ENCODE data around the gene DNAJC27.

DNAJC27 gene

GRCh38 chr2:24930768-24931167 is 41.0 kb downstream of the DNAJC27 start:
- H3K4me3 ChIP-seq: no peak overlapping the region
- H3K27ac ChIP-seq: no peak overlapping the region

GRCh38 chr2:24929230-24929629 is 42.5 kb downstream of the DNAJC27 start:
- Histone ChIP-seq H3K4me3 (no peak overlapping the region), H3K27ac (no peak overlapping the region)

GRCh38 chr2:24928036-24928435 is 43.7 kb downstream of the DNAJC27 start:
- Histone ChIP-seq H3K27ac (peak overlapping the region in 1 of 21 experiments; percentile 51), H3K4me3 (no peak overlapping the region)

GRCh38 chr2:24926602-24927252 is 45.0 kb downstream of the DNAJC27 start:
- H3K4me3 ChIP-seq: peak overlapping the region in 6 of 7 experiments; percentile 0 to 14 (median 10)

GRCh38 chr2:24926220-24926601 is 45.5 kb downstream of the DNAJC27 start:
- peak overlapping the region in 5 of 7 experiments; percentile 0 to 14 (median 10) for H3K4me3 ChIP-seq
- H3K27ac ChIP-seq: peak overlapping the region in 13 of 21 experiments; percentile 9 to 82 (median 63)

More at GRCh38 chr2:24926602-24927252, 45.0 kb downstream of the DNAJC27 start:
- H3K27ac ChIP-seq: peak overlapping the region in 18 of 21 experiments; percentile 9 to 82 (median 58)

- Histone ChIP-seq H3K4me3 (peak overlapping the region in 1 of 7 experiments; percentile 14), H3K27ac (no peak overlapping the region)
Observed at GRCh38 chr2:24925815-24926214, 45.9 kb downstream of the DNAJC27 start.

GRCh38 chr2:24924732-24925131 is 47.0 kb downstream of the DNAJC27 start:
- Histone ChIP-seq H3K27ac (no peak overlapping the region), H3K4me3 (no peak overlapping the region)

GRCh38 chr2:24924266-24924665 is 47.5 kb downstream of the DNAJC27 start:
- H3K27ac ChIP-seq: no peak overlapping the region

GRCh38 chr2:24923106-24923505 is 48.6 kb downstream of the DNAJC27 start:
- Histone ChIP-seq H3K4me3 (no peak overlapping the region), H3K27ac (no peak overlapping the region)

More at GRCh38 chr2:24924266-24924665, 47.5 kb downstream of the DNAJC27 start:
- no peak overlapping the region for H3K4me3 ChIP-seq

- no peak overlapping the region for H3K4me3 ChIP-seq
- H3K27ac ChIP-seq: no peak overlapping the region
Observed at GRCh38 chr2:24922556-24922955, 49.2 kb downstream of the DNAJC27 start.

GRCh38 chr2:24920809-24921441 is 50.8 kb downstream of the DNAJC27 start:
- H3K27ac ChIP-seq: peak overlapping the region in 16 of 21 experiments; percentile 25 to 86 (median 71)

GRCh38 chr2:24920098-24920808 is 51.5 kb downstream of the DNAJC27 start, which contains the start of gene ADCY3:
Gene ADCY3, minus strand, starts transcription at chr2:24920237. Its CDS starts 1,250 bp downstream, at chr2:24918987.
- Histone ChIP-seq H3K4me3 (peak within 1 kb of the TSS; percentile 36 to 70 (median 55)), H3K27ac (peak within 1 kb of the TSS; percentile 44 to 87 (median 74))

More at GRCh38 chr2:24920809-24921441, 50.8 kb downstream of the DNAJC27 start:
- H3K4me3 ChIP-seq: peak overlapping the region; percentile 36 to 70 (median 55)

- Histone ChIP-seq H3K4me3 (peak overlapping the region; percentile 34 to 70 (median 55)), H3K27ac (peak overlapping the region; percentile 27 to 87 (median 73))
Observed at GRCh38 chr2:24919506-24920097, 52.2 kb downstream of the DNAJC27 start.

- Histone ChIP-seq H3K27ac (peak overlapping the region; percentile 27 to 87 (median 73)), H3K4me3 (peak overlapping the region; percentile 34 to 70 (median 55))
Observed at GRCh38 chr2:24919037-24919505, 52.7 kb downstream of the DNAJC27 start.

- Histone ChIP-seq H3K4me3 (peak overlapping the region; percentile 34 to 70 (median 55)), H3K27ac (peak overlapping the region in 18 of 21 experiments; percentile 47 to 87 (median 73))
Observed at GRCh38 chr2:24918326-24919036, 53.3 kb downstream of the DNAJC27 start.

GRCh38 chr2:24917731-24918325 is 53.9 kb downstream of the DNAJC27 start:
- Histone ChIP-seq H3K4me3 (peak overlapping the region in 5 of 7 experiments; percentile 34 to 70 (median 55)), H3K27ac (peak overlapping the region in 5 of 21 experiments; percentile 13 to 82 (median 49))

- peak overlapping the region in 6 of 21 experiments; percentile 6 to 49 (median 18) for H3K27ac ChIP-seq
- H3K4me3 ChIP-seq: peak overlapping the region in 2 of 7 experiments; percentile 8 to 55
Observed at GRCh38 chr2:24917086-24917485, 54.7 kb downstream of the DNAJC27 start.

GRCh38 chr2:24915796-24916195 is 56.0 kb downstream of the DNAJC27 start:
- no peak overlapping the region for H3K27ac ChIP-seq

More at GRCh38 chr2:24915796-24916195, 56.0 kb downstream of the DNAJC27 start:
- no peak overlapping the region for H3K4me3 ChIP-seq

Measured in skin epidermis (tissue), 12 donors.